ENCODE results near the gene MYO7B.

Gene MYO7B

DNA sequence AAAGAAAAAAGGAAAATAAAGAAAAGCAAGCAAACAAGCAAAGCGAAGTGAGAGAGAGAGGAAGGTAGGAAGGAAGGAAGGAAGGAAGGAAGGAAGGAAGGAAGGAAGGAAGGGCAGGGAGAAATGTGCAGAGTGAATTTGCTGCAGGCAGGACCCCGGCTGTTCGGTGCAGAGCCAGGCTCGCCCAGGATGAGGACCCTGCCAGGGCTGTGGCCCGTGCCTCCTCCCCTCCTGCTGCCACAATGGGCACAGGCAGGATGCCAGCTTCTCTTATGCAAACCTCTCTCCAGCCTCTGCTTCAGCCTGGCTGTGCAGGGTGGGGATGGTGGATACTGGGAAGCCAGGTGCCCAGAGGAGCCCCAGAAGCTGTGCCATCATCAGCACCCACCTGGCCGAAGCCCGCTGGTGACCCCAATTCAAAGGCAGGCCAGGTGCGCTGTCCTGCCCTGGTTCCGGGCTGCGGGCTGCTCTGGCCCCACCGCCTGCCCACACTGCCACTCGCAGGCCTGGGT lies 113.7 kb downstream of the MYO7B start:
- no peak for DNase-seq (ENCODE audit: low read depth in 2 of 2)

GRCh38 chr2:127649684-127650040 lies 114.2 kb downstream of the MYO7B start:
- peak; percentile 71 to 78 for DNase-seq (ENCODE audit: low read depth in 2 of 2)

DNA sequence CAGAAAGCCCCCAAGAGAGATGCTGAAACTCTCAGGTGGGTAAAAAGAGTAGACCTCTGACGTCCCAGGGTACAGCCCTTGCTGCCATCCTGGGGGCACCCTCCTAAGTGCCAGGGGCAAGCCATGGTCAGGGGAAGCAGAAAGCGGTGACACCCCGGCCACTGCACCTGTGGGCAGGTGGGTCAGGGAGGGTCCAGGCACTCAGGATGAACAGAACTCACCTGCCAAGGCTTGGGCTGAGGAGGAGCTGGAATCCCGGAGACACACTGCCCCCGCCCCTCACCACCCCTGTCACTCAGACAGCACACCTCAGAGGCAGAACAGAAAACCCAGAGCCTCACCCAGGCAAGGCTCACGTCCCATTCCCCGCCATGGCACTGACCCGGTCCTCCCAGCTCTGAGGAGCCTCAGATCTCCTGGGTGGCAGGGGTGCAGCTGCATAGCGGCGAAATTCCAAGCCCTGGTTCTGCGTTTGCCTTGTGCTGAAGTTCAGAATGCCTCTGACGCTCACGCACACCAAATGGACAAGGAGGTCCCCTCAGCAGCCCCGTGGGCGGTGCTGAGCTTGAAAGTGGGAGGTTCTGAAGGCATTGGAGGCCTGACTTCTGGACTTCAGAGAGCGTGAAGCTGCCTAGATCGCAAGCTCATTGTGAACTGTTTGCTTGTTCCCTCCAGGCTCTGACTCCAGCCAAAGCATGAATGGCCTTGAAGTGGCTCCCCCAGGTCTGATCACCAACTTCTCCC lies 114.7 kb downstream of the MYO7B start:
- no peak for DNase-seq (ENCODE audit: low read depth in 2 of 2)

DNA sequence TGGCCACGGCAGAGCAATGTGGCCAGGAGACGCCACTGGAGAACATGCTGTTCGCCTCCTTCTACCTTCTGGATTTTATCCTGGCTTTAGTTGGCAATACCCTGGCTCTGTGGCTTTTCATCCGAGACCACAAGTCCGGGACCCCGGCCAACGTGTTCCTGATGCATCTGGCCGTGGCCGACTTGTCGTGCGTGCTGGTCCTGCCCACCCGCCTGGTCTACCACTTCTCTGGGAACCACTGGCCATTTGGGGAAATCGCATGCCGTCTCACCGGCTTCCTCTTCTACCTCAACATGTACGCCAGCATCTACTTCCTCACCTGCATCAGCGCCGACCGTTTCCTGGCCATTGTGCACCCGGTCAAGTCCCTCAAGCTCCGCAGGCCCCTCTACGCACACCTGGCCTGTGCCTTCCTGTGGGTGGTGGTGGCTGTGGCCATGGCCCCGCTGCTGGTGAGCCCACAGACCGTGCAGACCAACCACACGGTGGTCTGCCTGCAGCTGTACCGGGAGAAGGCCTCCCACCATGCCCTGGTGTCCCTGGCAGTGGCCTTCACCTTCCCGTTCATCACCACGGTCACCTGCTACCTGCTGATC lies 115.4 kb downstream of the MYO7B start:
- DNase-seq (ENCODE audit: low read depth in 2 of 2) = no peak

GRCh38 chr2:127651381-127651809 lies 115.9 kb downstream of the MYO7B start:
- DNase-seq (ENCODE audit: low read depth in 2 of 2) = no peak

GRCh38 chr2:127651971-127652550 lies 116.6 kb downstream of the MYO7B start:
- no peak for DNase-seq (ENCODE audit: low read depth in 2 of 2)

DNA sequence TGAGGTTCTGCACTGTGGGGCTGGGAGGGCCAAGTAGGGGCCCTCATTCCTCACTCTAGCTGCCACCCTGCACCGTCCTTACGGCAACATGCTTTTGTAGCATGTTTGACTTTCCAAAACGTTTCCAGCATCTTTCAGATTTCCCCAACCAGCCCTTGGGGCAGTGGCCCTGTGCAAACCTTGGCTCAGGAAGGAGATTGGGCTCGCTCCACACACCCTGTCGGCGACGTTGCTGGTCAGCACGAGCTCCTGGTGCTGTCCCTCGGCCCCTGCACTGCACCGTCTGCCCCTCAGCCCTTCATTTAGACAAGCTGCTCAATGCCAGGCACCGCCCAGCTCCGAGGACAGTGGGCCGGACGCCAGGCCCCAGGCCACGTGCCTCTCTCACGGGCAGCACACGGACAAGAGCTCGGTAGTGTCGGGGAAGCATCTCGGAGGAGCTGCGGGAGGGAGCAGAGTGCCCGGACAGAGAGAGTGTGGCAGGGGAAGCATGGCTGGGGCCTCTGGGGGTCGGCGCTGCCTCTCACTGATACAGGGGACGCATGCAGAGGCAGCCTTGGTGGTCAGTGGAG lies 117.4 kb downstream of the MYO7B start:
- no peak for DNase-seq (ENCODE audit: low read depth in 2 of 2)

DNA sequence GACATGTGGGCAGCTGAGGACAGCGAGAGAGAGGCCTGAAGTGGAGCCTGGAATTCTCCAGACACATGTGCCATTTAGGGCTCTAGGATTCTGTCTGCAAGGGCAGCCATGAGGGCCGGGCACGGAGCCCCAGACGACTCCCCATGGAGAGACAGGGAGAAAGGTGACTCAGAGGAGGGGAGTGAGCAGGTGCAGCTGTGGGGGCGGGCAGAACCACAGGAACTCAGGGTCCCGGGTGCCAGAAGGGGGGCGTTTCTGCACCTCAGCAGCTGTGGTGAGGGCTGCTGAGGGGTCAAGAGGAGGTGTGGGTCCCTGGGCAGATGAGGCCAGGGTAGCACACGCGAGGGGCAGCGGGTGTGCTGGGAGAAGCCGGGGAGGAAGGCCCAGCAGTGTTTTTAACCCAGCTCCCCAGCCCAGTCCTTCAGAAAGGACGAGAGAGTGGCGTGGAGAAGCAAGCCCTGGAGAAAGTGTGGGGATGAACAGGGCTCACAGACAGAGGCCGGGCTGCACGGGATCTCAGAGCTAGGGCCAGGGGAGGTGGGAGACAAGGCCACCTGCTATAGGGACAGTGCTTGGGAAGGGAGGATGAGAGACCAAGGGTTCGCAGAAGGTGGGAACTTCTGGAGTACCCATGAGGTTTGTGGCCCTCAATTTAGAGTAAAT lies 118.1 kb downstream of the MYO7B start:
- no peak for DNase-seq (ENCODE audit: low read depth in 2 of 2)

DNA sequence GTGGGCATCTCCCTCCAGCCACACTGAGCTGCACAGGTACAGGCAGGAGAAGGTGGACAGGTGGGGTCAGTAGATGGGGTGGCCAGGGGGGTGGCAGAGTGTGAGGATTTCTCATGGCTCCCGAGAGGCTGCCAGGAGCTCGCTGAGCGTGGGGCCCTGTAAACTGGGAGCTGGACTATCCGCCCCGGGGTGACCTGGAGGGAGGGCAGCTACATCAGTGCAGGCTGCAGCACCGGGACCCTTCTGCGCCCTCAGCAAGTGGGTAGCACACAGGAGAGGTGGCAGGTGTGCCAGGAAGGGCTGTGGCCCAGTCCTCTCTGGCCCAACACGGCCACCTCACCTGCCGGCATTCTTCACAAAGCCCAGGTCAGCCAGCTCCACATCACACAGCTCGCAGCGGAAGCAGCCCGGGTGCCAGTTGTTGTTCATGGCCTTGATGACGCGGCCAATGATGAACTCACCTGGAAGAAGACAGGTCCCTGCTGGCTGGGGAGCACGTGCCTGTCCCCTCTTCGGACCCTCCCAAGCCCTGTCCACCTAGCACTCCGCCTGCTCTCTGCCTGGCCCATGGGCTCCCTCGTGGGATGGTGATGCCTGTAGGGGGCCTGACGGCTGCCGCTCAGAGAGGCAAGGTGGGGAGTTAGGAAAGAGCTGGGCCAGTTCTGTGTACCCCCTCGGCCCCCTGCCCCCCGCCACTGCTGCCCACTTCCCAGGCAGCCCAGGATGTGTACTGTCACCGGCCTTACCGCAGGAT lies 118.8 kb downstream of the MYO7B start:
- no peak for DNase-seq (ENCODE audit: low read depth in 2 of 2)

DNA sequence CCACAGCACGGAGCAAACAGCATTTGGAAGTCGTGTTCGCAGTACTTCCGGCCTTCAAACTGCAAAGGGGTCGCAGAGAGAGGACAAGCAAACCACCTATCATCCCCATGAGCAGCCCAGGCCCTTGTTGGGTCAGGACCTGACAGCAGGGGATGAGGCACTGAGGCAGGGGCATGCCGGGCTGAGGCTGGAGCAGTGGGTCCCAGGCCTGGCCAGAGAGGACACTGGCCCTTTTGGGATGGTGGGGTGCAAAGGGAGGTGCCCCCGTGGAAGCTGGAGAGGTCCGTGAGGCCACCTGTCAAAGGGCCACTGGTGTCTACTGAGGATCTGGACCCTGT lies 119.3 kb downstream of the MYO7B start:
- DNase-seq (ENCODE audit: low read depth in 2 of 2) = no peak

GRCh38 chr2:127655209-127656073 lies 120.0 kb downstream of the MYO7B start:
- DNase-seq (ENCODE audit: low read depth in 2 of 2) = no peak

DNA sequence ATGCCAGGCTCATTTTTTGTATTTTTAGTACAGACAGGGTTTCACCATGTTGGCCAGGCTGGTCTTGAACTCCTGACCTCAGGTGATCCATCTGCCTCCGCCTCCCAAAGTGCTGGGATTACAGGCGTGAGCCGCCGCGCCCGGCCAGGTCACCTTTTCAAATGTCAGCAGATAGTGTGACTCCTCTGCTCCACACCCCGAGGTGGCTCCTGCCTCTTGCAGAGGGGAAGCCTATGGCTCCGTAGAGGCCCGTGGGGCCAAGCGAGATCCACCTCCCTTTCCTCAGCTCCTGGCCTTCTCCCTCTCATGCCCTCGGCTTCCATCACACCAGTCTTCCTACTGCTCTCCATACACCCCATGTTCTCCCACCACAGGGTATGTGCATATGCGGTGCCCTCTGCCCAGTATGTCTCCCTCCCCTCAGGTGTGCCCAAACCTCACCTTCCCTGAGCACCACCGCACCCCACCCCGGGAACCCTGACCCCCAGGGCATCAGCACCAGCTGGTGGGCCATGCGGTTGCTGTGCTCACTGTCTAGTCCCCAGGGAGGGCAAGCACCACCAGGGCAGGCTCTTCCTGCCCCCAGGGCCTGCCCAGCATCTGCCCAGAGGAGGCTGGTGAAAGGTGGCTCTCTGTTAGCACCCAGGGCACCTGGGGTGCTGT lies 121.2 kb downstream of the MYO7B start:
- no peak for DNase-seq (ENCODE audit: low read depth in 2 of 2)

DNA sequence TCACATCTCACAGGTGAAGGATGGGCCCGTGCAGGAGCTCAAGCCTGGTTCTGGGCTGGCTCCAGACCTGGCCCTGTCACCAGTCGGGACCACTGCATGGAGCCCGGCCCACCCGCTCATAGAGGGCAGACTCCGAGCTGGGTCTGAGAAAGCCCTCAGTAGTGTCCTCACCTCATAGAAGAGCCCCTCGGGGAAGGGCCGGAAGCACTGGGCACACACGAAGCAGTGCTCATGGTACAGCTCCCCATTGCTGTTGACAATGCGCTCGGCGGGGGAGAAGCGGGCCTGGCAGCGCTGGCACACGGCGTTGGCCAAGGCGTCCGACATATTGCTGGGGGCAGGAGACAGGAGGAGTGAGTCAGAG lies 121.7 kb downstream of the MYO7B start:
- DNase-seq (ENCODE audit: low read depth in 2 of 2) = no peak

DNA sequence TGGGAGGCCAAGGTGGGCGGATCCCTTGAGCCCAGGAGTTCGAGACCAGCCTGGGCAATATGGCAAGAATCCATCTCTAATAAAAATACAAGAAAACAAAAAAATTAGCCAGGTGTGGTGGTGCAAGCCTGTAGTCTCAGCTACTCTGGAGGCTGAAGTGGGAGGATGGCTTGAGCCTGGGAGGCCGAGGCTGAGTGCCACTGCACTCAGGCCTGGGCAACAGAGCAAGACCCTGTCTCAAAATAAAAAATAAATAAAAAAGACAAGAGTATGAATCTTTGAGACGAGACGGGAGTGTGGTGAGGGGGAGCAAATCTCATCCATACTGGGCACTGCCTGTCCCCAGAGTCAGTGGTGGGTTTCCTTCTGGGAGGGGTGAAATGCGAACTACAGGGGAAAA lies 122.7 kb downstream of the MYO7B start:
- DNase-seq (ENCODE audit: low read depth in 2 of 2) = no peak

DNA sequence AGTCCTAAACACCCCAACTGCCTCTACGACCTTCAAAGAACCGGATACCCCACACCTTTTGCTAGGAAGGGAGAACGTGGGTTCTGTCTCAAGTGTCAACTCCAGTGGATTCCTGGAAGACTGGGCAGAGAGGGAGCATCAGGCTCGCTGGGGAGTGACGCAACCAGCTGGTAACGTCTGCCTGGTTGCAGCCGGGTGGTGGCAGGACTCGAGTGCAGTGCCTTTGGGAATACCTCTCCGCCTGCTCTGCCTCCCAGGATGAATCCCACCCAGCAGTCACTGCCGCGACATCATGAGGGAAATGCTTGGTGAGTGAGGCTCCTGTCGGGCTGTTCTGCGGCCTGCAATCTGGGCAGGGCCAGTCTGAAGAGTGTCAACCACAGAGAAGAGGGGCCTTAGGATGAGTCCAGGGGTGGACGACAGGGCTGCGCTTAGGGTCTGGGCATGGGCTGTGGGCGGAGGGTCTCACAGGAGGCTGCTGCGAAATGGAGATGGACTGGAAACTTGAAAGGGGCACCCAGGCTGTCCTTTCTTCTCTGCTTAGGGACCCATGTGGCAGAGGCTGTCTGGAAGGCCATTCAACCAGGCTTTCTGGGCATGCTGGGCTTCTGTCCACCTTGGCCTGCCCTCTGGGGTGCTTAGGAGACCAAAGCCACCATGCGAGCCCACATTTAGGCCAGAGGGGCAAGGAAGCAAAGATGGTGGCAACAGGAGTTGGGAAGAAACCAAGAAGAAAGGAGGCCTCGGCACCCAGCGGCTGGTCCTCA lies 123.3 kb downstream of the MYO7B start:
- no peak for DNase-seq (ENCODE audit: low read depth in 2 of 2)

DNA sequence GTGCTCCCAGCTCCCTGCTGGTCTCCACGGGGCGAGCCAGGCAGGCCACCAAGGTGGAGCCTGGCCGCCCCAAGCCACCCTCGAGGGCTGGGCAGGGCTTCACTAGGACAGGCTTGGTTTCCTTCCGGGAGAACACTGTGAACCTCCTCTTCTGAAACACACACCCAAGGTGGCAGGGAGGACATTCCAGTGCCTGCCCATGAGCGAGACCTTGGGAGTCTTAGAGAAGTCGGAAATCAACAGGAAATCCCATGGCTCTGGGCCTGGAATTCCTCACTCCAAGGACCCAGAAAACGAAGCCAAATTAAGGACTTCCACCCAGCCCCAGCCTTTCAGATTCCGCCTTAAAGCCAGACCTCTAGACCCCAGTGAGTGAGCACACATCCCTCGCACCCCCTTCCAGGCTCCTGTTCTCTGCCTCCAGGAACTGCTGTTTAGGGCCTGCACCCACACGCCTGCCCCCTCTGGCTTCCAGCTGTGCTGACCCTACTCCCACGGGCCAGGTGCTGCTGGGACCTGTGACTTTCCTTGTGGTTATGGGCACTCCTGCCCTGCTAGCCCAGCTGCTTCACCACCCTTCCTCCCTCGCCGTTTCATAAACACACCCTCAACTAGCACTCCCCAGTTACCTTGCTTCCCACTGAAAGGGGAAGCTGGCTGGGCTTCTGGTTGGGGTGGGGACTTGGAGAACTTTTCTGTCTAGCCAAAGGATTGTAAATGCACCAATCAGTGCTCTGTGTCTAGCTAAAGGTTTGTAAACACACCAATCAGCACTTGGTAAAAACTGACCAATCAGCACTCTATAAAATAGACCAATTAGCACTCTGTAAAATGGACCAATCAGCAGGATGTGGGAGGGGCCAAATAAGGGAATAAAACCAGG lies 124.2 kb downstream of the MYO7B start:
- DNase-seq (ENCODE audit: low read depth in 2 of 2) = no peak

DNA sequence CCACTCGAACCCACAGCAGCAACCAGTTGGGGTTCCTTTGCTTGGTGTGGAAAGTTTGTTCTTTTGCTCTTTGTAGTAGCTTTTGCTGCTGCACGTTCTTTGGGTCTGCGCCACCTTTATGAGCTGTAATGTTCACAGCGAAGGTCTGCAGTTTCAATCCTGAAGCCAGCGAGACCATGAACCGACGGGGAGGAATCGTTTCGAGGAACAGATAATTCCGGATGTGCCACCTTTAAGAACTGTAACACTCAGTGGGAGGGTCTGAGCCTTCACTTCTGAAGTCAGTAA lies 124.8 kb downstream of the MYO7B start:
- no peak for DNase-seq (ENCODE audit: low read depth in 2 of 2)

DNA sequence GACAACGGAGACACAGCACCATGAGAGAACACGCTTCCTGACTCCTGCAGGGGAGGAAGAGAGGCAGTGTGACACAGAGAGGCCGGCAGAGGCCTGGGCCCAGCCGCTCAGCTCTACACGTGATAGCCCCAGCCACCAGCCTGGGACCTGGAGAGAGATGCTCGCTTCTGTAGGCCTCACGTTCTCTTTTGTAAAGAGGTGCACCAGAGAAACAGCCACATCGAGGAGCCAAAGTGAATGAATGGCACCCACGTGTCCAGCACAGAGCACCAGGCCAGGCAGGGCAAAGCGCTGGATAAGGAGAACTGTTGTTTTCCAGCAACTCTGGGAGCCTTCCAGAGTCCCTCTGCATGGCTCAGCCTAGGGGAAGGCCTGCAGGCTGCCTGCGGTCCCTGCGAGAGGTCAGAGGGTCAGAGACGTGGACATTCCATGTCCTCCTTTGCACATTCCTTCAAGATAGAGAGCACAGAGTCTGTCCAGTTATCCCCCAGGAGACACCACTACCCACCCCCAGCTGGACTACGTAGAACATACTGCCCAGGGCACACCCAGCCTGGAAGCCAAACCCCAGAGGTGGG lies 125.7 kb downstream of the MYO7B start:
- no peak for DNase-seq (ENCODE audit: low read depth in 2 of 2)
